ENCODE data around the gene WWOX. TPM values are rescaled to one million over a fixed set of nuclear protein-coding genes. Genes with fewer than 3 reads are reported as not detected.

WWOX gene
- total and polyA plus RNA-seq, 2 donors (not counting 3 experiments of a cell fraction or from before 2014, with no cell fraction given): 6.2 to 12.5 TPM

- POLR2A ChIA-PET: no interaction called here
- Histone ChIP-seq H3K79me2 (ENCODE audit: control insufficient read depth, insufficient read depth, low read length) (no peaks in the 10 kb centered on the region), H3K9me3 (replicated peaks; ENCODE audit: control insufficient read depth, insufficient read depth, low read length) (peaks cover 6% of the 10 kb centered on the region), H3K4me2 (ENCODE audit: insufficient read depth, low read length) (no peak overlapping the region), H3K4me3 (replicated peaks in 1 of 3; ENCODE audit: insufficient read depth in 1 of 3, low read depth in 1 of 3, low read length in 3 of 3) (no peak overlapping the region), H3K4me1 (ENCODE audit: control insufficient read depth, extremely low read depth, insufficient read depth, low read length) (no peaks in the 10 kb centered on the region), H3K9me1 (replicated peaks; ENCODE audit: control insufficient read depth, extremely low read depth, insufficient read depth, low read length) (no peaks in the 10 kb centered on the region), H3K9ac (replicated peaks; ENCODE audit: extremely low read depth, insufficient read depth, low read length) (no peak overlapping the region), H3K27ac (ENCODE audit: insufficient read depth, low read depth, low read length) (no peak overlapping the region), H3K27me3 (ENCODE audit: control insufficient read depth in 2 of 2, insufficient read depth in 2 of 2, low read length in 2 of 2) (no peaks in the 10 kb centered on the region), H2AFZ (ENCODE audit: low read depth, low read length) (no peak overlapping the region), H3K36me3 (ENCODE audit: control insufficient read depth in 2 of 2, extremely low read depth in 1 of 2, insufficient read depth in 2 of 2, low read length in 2 of 2) (no peaks in the 10 kb centered on the region), H4K20me1 (replicated peaks; ENCODE audit: control insufficient read depth, extremely low read depth, insufficient read depth, low read length) (no peaks in the 10 kb centered on the region)
- TF ChIP-seq JUN (IDR thresholded peaks at IDR 0.05; ENCODE audit: borderline replicate concordance, insufficient read depth, insufficient read length, low read depth): no peak
- TF ChIP-seq POLR2AphosphoS5 (IDR thresholded peaks at IDR 0.05; ENCODE audit: insufficient read depth, low read depth, low read length): no peak
- no peak for TF ChIP-seq MYC (IDR thresholded peaks at IDR 0.05; ENCODE audit: low read depth, low read length)
- no peak for TF ChIP-seq FOS (IDR thresholded peaks at IDR 0.05; ENCODE audit: borderline replicate concordance, insufficient read depth, low read length)
- TF ChIP-seq MAX (IDR thresholded peaks at IDR 0.05; ENCODE audit: insufficient read depth, insufficient read length): no peak
- TF ChIP-seq GATA2 (IDR thresholded peaks at IDR 0.05; ENCODE audit: insufficient read depth, insufficient read length, low read depth, low read length): no peak
- no peak for TF ChIP-seq POLR2A (IDR thresholded peaks at IDR 0.05; ENCODE audit: low read depth, low read length)
- TF ChIP-seq CTCF (IDR thresholded peaks at IDR 0.05; ENCODE audit: extremely low read depth in 1 of 2, insufficient read depth in 1 of 2, low read depth in 1 of 2, low read length in 2 of 2): no peak
- no peak for TF ChIP-seq EZH2 (IDR thresholded peaks at IDR 0.05; ENCODE audit: borderline replicate concordance, low read depth, low read length, severe bottlenecking)
- no peak for FAIRE-seq
- DNase-seq (ENCODE audit: low read depth, low spot score): no peak
- no TSS peak for BruUV-seq (replicated peaks)
- CTCF ChIA-PET: no interaction called here
- dilution Hi-C loops (cut with MboI; ENCODE audit: extremely low pct_ligation_motif_present, low sequenced_read_pairs) (no loop called here), intact Hi-C loops (cut with micrococcal nuclease) (no loop called here)
Observed at GRCh38 chr16:79037521-79038373, 938.3 kb downstream of the WWOX start.
